HepG2 (cell line): ENCODE measurements around the gene PDE2A. TPM values are rescaled to one million over a fixed set of nuclear protein-coding genes. Genes with fewer than 3 reads are reported as not detected.

Experiments used
- ATAC-seq: fragments of 200-7000 bp; cut with Tn5 transposase; 3 replicates; pipeline ENCODE4 v1.9.1; 2020; ENCODE audit warnings: mild to moderate bottlenecking, moderate library complexity
- BruUV-seq: library from RNA; stranded (reverse); fragments of 400-500 nt; replicated peaks from 2 replicates; lab custom pipeline; 2021; lab: Mats Ljungman, UMichigan
- CTCF ChIA-PET: fragments of 300-600 bp; formaldehyde crosslinking; extraction: SDS; loops from one replicate; lab custom pipeline; 2021; ENCODE audit warnings: low total read pairs, inconsistent platforms, low intra/inter-chr PET ratio; lab: Yijun Ruan, JAX
- POLR2A ChIA-PET: fragments of 350-600 bp; sonication (Branson Sonifier 250); formaldehyde crosslinking; loops from one replicate; lab custom pipeline; 2020; ENCODE audit warnings: antibody characterized with exemption, inconsistent platforms; lab: Yijun Ruan, JAX
- DNase-seq: peaks from one replicate; pipeline ENCODE4 v3.0.0-alpha.2; 2015; ENCODE audit warnings: low spot score
- FAIRE-seq: peaks from 3 replicates; lab custom pipeline; 2011; peaks lifted over from hg19 to GRCh38; lab: Jason Lieb, UNC
- H2AFZ ChIP-seq: one replicate; pipeline ENCODE4 v1.6.1; 2011; ENCODE audit warnings: low read length, inconsistent platforms
- H3K27ac ChIP-seq: fragments of 300-600 bp; 3 replicates; pipeline ENCODE4 v1.8.0; 2011; ENCODE audit warnings: mixed run types, mild to moderate bottlenecking, mixed read lengths, low read length, inconsistent platforms; ENCODE audit not compliant: insufficient read depth; ENCODE audit errors: extremely low read length
- H3K27me3 ChIP-seq, 2 experiments: fragments of 200-600 bp in 1 of 2; 2 replicates in 1 of 2; 3 replicates in 1 of 2; pipeline versions ENCODE4 v1.6.0 to v1.8.0; 2011; ENCODE audit warnings: low read length in 2 of 2, mild to moderate bottlenecking in 2 of 2, moderate library complexity in 2 of 2, inconsistent platforms in 1 of 2; ENCODE audit not compliant: insufficient read depth in 2 of 2, control insufficient read depth in 1 of 2
- H3K36me3 ChIP-seq, 2 experiments: fragments of 200-600 bp in 1 of 2; replicated peaks in 1 of 2; 2 replicates in 1 of 2; 3 replicates in 1 of 2; pipeline versions ENCODE4 v1.5.1 to v1.8.0; 2011; ENCODE audit warnings: low read length in 2 of 2, inconsistent platforms in 1 of 2; ENCODE audit not compliant: insufficient read depth in 2 of 2, control insufficient read depth in 1 of 2
- H3K4me1 ChIP-seq: 2 replicates; pipeline ENCODE4 v1.5.1; 2012; ENCODE audit warnings: low read length, inconsistent platforms; ENCODE audit not compliant: insufficient read depth
- H3K4me2 ChIP-seq: 2 replicates; pipeline ENCODE4 v1.6.0; 2011; ENCODE audit warnings: low read depth, low read length, inconsistent platforms
- H3K4me3 ChIP-seq, 3 experiments: fragments of 200-600 bp in 1 of 3; sonication (generic), shearing (Covaris generic) in 1 of 3; replicated peaks in 1 of 3; 2 replicates each; pipeline ENCODE4 v1.5.1; 2011 to 2016; ENCODE audit warnings: low read length in 3 of 3, inconsistent platforms in 2 of 3, low read depth in 2 of 3, mild to moderate bottlenecking in 2 of 3, control low read depth in 1 of 3, mixed read lengths in 1 of 3; ENCODE audit not compliant: insufficient read depth in 1 of 3
- H3K79me2 ChIP-seq: one replicate; pipeline ENCODE4 v1.6.1; 2011; ENCODE audit warnings: low read length, inconsistent platforms; ENCODE audit not compliant: insufficient read depth
- H3K9ac ChIP-seq: 2 replicates; pipeline ENCODE4 v1.6.0; 2011; ENCODE audit warnings: mild to moderate bottlenecking, low read depth, low read length, inconsistent platforms; ENCODE audit not compliant: insufficient read depth
- H3K9me3 ChIP-seq: 2 replicates; pipeline ENCODE4 v1.5.1; 2012; ENCODE audit warnings: mild to moderate bottlenecking, low read length
- H4K20me1 ChIP-seq: 2 replicates; pipeline ENCODE4 v1.6.0; 2011; ENCODE audit warnings: inconsistent platforms, mild to moderate bottlenecking, low read length, moderate library complexity; ENCODE audit not compliant: insufficient read depth
- ATF2 ChIP-seq: sonication (generic); formaldehyde crosslinking; IDR thresholded peaks from 2 replicates; pipeline ENCODE4 v1.4.0; 2020; ENCODE audit warnings: missing genetic modification reagents
- DMAP1 ChIP-seq: IDR thresholded peaks from 2 replicates; pipeline ENCODE4 v1.6.1; 2016
- E2F1 ChIP-seq: sonication (generic); formaldehyde crosslinking; IDR thresholded peaks from 2 replicates; pipeline ENCODE4 v1.5.0; 2020; ENCODE audit warnings: missing genetic modification reagents
- FOXJ3 ChIP-seq: sonication (generic); formaldehyde crosslinking; IDR thresholded peaks from 2 replicates; pipeline ENCODE4 v1.4.0; 2020; ENCODE audit warnings: missing genetic modification reagents, mild to moderate bottlenecking, borderline replicate concordance
- GLMP ChIP-seq: sonication (generic); formaldehyde crosslinking; IDR thresholded peaks from 2 replicates; pipeline ENCODE4 v1.9.0; 2021; ENCODE audit warnings: missing genetic modification reagents, mild to moderate bottlenecking, borderline replicate concordance
- MTERF4 ChIP-seq: sonication (generic); formaldehyde crosslinking; IDR thresholded peaks from 2 replicates; pipeline ENCODE4 v1.8.0; 2023; ENCODE audit warnings: mild to moderate bottlenecking, missing genetic modification reagents
- PHF21A ChIP-seq: sonication (generic); formaldehyde crosslinking; IDR thresholded peaks from 2 replicates; pipeline ENCODE4 v1.5.0; 2020; ENCODE audit warnings: mild to moderate bottlenecking, missing genetic modification reagents
- ZBTB25 ChIP-seq: IDR thresholded peaks from 2 replicates; pipeline ENCODE4 v1.6.1; 2018; ENCODE audit warnings: missing genetic modification reagents
- ZMYM3 ChIP-seq: sonication (generic); formaldehyde crosslinking; IDR thresholded peaks from 2 replicates; pipeline ENCODE4 v1.5.1; 2020; ENCODE audit warnings: mild to moderate bottlenecking, missing genetic modification reagents
- ZMYM4 ChIP-seq: sonication (generic); formaldehyde crosslinking; IDR thresholded peaks from 2 replicates; pipeline ENCODE4 v1.8.1; 2023; ENCODE audit warnings: mild to moderate bottlenecking, missing genetic modification reagents
- ZNF335 ChIP-seq: sonication (generic); formaldehyde crosslinking; IDR thresholded peaks from 2 replicates; pipeline ENCODE4 v1.4.0; 2020; ENCODE audit warnings: missing genetic modification reagents
- ZNF646 ChIP-seq: sonication (generic); formaldehyde crosslinking; IDR thresholded peaks from 2 replicates; pipeline ENCODE4 v1.9.0; 2021; ENCODE audit warnings: mild to moderate bottlenecking, missing genetic modification reagents
- WGBS: methylation state at CpG from one replicate; pipeline ENCODE4 v1.1.6; 2017; ENCODE audit warnings: low lambda C conversion rate; 5-methylcytosine and 5-hydroxymethylcytosine counted together
- in situ Hi-C: cut with HindIII; loops from 2 replicates; pipeline ENCODE4 v1.10.0; 2017; ENCODE audit warnings: low pct_unique_long_range_greater_than_20kb; ENCODE audit not compliant: extremely low pct_ligation_motif_present
- intact Hi-C: fragments of 100-400 bp; cut with micrococcal nuclease; formaldehyde crosslinking; loops from one replicate; pipeline ENCODE4 v1.10.0; 2022; ENCODE audit not compliant: unreplicated experiment
- polyA plus RNA-seq, 8 experiments: library from polyadenylated mRNA; depleted of rRNA in 3 of 8; stranded (reverse) in 7 of 8; unstranded in 1 of 8; fragments of >200 nt; fragmentation: Illumina TruSeq in 4 of 8; extraction: Trizol in 4 of 8; gene quantifications; 2 replicates each; pipeline versions ENCODE4 v1.2.1 to v1.2.3, GENCODE V29; 2011 to 2016; ENCODE audit warnings: low read depth in 4 of 8, missing spikeins in 1 of 8, mixed read lengths in 1 of 8; ENCODE audit not compliant: insufficient read depth in 1 of 8
- total RNA-seq, 5 experiments: library from RNA; depleted of rRNA; stranded (reverse); fragments of >200 nt; fragmentation: Illumina TruSeq; extraction: Trizol; gene quantifications; 2 replicates each; pipeline ENCODE4 v1.2.3, GENCODE V29; 2016; ENCODE audit warnings: low read depth in 1 of 5

The PDE2A gene
- total and polyA plus RNA-seq, 2 of the 13 experiments (the other 11 are each of a cell fraction or from before 2014, with no cell fraction given) = 3.1 TPM; not detected in 1

GRCh38 chr11:72704783-72705265 lies 30.6 kb upstream of the PDE2A start:
- DNase-seq (no peak), ATAC-seq (no peak), FAIRE-seq (no peak)
- intact Hi-C loops (no loop called here), in situ Hi-C loops (no loop called here)
- Histone ChIP-seq H3K4me3 (no peak overlapping the region), H3K9ac (no peak overlapping the region), H3K36me3 (peaks cover 50 to 85% of the 10 kb centered on the region in 2 experiments), H3K27me3 (no peaks in the 10 kb centered on the region), H3K4me1 (no peaks in the 10 kb centered on the region), H3K4me2 (no peak overlapping the region), H3K79me2 (no peaks in the 10 kb centered on the region), H3K27ac (no peak overlapping the region), H2AFZ (no peak overlapping the region), H4K20me1 (no peaks in the 10 kb centered on the region), H3K9me3 (no peaks in the 10 kb centered on the region)
- WGBS = 96% methylated on average over 4 of the region's 4 CpGs
- no TSS peak for BruUV-seq
- POLR2A ChIA-PET = no interaction called here
- CTCF ChIA-PET = no interaction called here
- TF ChIP-seq PHF21A (no peak), ATF2 (CRISPR knock-in tag) (no peak), ZMYM4 (no peak), ZMYM3 (CRISPR knock-in tag) (no peak), MTERF4 (CRISPR knock-in tag) (no peak), ZBTB25 (CRISPR knock-in tag) (no peak), GLMP (CRISPR knock-in tag) (no peak), FOXJ3 (CRISPR knock-in tag) (no peak), DMAP1 (CRISPR knock-in tag) (no peak), ZNF646 (no peak), E2F1 (CRISPR knock-in tag) (no peak), ZNF335 (CRISPR knock-in tag) (no peak)
